NCI-H1048 (cell line): ENCODE measurements around the gene TAF8.
"Not testable (repeated sequence)": the region's sequence is repeated elsewhere in the genome, so short reads cannot be mapped to it uniquely, and the experiment has no call there.

Experiments
- DNase-seq: peaks from one replicate; lab custom pipeline; 2025; lab: John Stamatoyannopoulos, UW

TAF8 gene

GRCh38 chr6:42028234-42029061, 21.9 kb upstream of the TAF8 start:
- no peak for DNase-seq

GRCh38 chr6:42029062-42029685, 21.1 kb upstream of the TAF8 start:
- no peak for DNase-seq

GRCh38 chr6:42029881-42030280, 20.4 kb upstream of the TAF8 start:
- no peak for DNase-seq

- no peak for DNase-seq
These were observed 19.5 kb upstream of the TAF8 start for GRCh38 chr6:42030585-42031506.

GRCh38 chr6:42032366-42032765, 18.0 kb upstream of the TAF8 start:
- no peak for DNase-seq

GRCh38 chr6:42037669-42038068, 12.7 kb upstream of the TAF8 start:
- not testable (repeated sequence) for DNase-seq

- DNase-seq: no peak
These were observed 12.2 kb upstream of the TAF8 start for GRCh38 chr6:42038163-42038562.

GRCh38 chr6:42038811-42039408, 11.4 kb upstream of the TAF8 start:
- DNase-seq: no peak

GRCh38 chr6:42040856-42041480, 9.4 kb upstream of the TAF8 start:
- no peak for DNase-seq

- no peak for DNase-seq
These were observed 8.8 kb upstream of the TAF8 start for GRCh38 chr6:42041481-42042053.

GRCh38 chr6:42042108-42042507, 8.2 kb upstream of the TAF8 start:
- DNase-seq: no peak

- DNase-seq: peak; percentile 62
These were observed 6.4 kb upstream of the TAF8 start for GRCh38 chr6:42043787-42044475.

GRCh38 chr6:42045538-42046460, 4.5 kb upstream of the TAF8 start:
- peak; percentile 45 for DNase-seq

- no peak for DNase-seq
These were observed 3.7 kb upstream of the TAF8 start for GRCh38 chr6:42046464-42047212.

GRCh38 chr6:42047213-42047590, 3.1 kb upstream of the TAF8 start:
- DNase-seq: no peak

GRCh38 chr6:42047790-42048405, 2.4 kb upstream of the TAF8 start:
- DNase-seq: no peak

GRCh38 chr6:42049116-42049809, 1.1 kb upstream of the TAF8 start:
- no peak for DNase-seq

- no peak for DNase-seq
These were observed 402 bp upstream of the TAF8 start for GRCh38 chr6:42049948-42050296.
